ENCODE data around the gene EHMT2. TPM values are rescaled to one million over a fixed set of nuclear protein-coding genes. Genes with fewer than 3 reads are reported as not detected.

The EHMT2 gene
- total RNA-seq, 4 donors from 2014 or later, result 13.8 to 72.4 (median 66.2) TPM

DNA sequence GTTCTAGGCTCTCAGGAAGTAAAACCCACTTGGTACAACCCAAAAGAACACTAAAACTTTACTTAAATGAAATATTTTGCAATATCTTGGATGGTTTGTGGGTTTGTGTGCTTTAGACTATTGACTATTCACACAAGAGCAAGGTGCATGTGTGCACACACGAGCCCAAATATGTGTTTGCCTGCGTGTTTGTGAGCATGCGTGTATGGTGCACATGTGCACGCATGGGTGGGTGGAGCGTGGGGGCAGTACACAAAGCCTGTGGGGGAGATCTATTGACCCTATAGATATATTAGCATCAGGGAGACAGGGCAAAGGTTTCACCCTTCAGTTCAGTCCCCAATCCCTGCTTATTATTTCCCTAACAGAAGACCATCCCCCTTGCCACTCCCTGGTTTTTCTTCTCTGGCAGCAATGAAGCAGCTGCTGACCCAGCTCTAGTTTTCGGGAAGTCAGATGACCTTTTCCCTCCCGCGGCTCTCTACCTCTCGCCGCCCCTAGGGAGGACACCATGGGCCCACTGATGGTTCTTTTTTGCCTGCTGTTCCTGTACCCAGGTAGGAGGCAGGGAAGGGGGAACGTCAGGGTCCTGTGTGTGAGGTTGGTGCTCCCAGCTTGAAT is 29.9 kb upstream of the EHMT2 start, which contains the start of gene C2:
Gene C2, plus strand, starts transcription at position 476 of the 621 bp plus-strand sequence. Its CDS starts 36 bp downstream, at position 512.
- no peak for DNase-seq
- Histone ChIP-seq H3K27ac (peak within 1 kb of the TSS in 1 of 2 donors; percentile 37), H3K27me3 (no peaks in the 10 kb centered on the region), H3K4me3 (no peak within 1 kb of the TSS), H3K9me3 (no peaks in the 10 kb centered on the region), H3K36me3 (no peaks in the 10 kb centered on the region), H3K4me1 (no peaks in the 10 kb centered on the region)
- intact Hi-C loops (cut with DNase I; ENCODE audit: low total_unique reads), result no loop called here
- no peak for TF ChIP-seq POLR2A (IDR thresholded peaks at IDR 0.05)
- TF ChIP-seq, protein P1, sequence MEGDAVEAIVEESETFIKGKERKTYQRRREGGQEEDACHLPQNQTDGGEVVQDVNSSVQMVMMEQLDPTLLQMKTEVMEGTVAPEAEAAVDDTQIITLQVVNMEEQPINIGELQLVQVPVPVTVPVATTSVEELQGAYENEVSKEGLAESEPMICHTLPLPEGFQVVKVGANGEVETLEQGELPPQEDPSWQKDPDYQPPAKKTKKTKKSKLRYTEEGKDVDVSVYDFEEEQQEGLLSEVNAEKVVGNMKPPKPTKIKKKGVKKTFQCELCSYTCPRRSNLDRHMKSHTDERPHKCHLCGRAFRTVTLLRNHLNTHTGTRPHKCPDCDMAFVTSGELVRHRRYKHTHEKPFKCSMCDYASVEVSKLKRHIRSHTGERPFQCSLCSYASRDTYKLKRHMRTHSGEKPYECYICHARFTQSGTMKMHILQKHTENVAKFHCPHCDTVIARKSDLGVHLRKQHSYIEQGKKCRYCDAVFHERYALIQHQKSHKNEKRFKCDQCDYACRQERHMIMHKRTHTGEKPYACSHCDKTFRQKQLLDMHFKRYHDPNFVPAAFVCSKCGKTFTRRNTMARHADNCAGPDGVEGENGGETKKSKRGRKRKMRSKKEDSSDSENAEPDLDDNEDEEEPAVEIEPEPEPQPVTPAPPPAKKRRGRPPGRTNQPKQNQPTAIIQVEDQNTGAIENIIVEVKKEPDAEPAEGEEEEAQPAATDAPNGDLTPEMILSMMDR (IDR thresholded peaks at IDR 0.05), result no peak

DNA sequence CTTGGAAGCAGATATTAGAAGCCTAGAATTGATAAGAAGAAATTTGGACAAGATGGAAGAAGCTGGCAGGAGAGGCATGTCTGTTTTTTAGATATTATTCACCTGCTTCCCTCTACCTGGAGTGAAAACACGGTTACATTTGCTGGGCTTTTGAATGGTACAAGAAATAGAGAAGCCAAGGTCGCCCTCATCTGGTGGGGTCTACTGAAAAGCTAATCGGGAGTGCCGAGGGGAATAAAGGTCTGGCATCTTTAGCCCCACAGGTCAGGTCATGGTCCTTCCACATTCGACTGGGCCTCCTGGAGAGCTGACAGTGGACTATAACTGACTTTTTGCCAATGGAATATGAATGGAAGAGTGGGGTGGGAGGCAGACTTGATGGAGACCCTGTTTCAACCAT is 25.4 kb upstream of the EHMT2 start:
- no peaks in the 10 kb centered on the region for H3K9me3 ChIP-seq
- no peak overlapping the region for H3K27ac ChIP-seq
- TF ChIP-seq, protein P1 (IDR thresholded peaks at IDR 0.05), result peak in 3 of 4 experiments; percentile 19 to 47 (median 40)
- no peak for TF ChIP-seq POLR2A (IDR thresholded peaks at IDR 0.05)
- peak in 1 of 2 donors; percentile 52 for DNase-seq
- intact Hi-C loops (cut with DNase I; ENCODE audit: low total_unique reads), result no loop called here
- no peaks in the 10 kb centered on the region for H3K36me3 ChIP-seq
- no peaks in the 10 kb centered on the region for H3K27me3 ChIP-seq
- H3K4me3 ChIP-seq, result no peak overlapping the region
- no peaks in the 10 kb centered on the region for H3K4me1 ChIP-seq

- Histone ChIP-seq H3K9me3 (no peaks in the 10 kb centered on the region), H3K36me3 (no peaks in the 10 kb centered on the region), H3K27ac (no peak overlapping the region), H3K27me3 (no peaks in the 10 kb centered on the region), H3K4me1 (no peaks in the 10 kb centered on the region), H3K4me3 (no peak overlapping the region)
- no peak for DNase-seq
- no peak for TF ChIP-seq POLR2A (IDR thresholded peaks at IDR 0.05)
- TF ChIP-seq, protein P1 (IDR thresholded peaks at IDR 0.05), result no peak
- intact Hi-C loops (cut with DNase I; ENCODE audit: low total_unique reads), result no loop called here
These were observed 23.3 kb upstream of the EHMT2 start for GRCh38 chr6:31920811-31921210.

- intact Hi-C loops (cut with DNase I; ENCODE audit: low total_unique reads), result no loop called here
- Histone ChIP-seq H3K4me1 (no peaks in the 10 kb centered on the region), H3K9me3 (no peaks in the 10 kb centered on the region), H3K27ac (no peak overlapping the region), H3K4me3 (no peak overlapping the region), H3K36me3 (no peaks in the 10 kb centered on the region), H3K27me3 (no peaks in the 10 kb centered on the region)
- DNase-seq, result no peak
- TF ChIP-seq POLR2A (IDR thresholded peaks at IDR 0.05), result no peak
- TF ChIP-seq, protein P1 (IDR thresholded peaks at IDR 0.05), result no peak
These were observed 22.3 kb upstream of the EHMT2 start for GRCh38 chr6:31919624-31920303.

GRCh38 chr6:31918069-31918720 is 20.7 kb upstream of the EHMT2 start:
- Histone ChIP-seq H3K27ac (no peak overlapping the region), H3K9me3 (no peaks in the 10 kb centered on the region), H3K27me3 (no peaks in the 10 kb centered on the region), H3K4me3 (no peak overlapping the region), H3K4me1 (no peaks in the 10 kb centered on the region), H3K36me3 (no peaks in the 10 kb centered on the region)
- TF ChIP-seq, protein P1 (IDR thresholded peaks at IDR 0.05), result no peak
- TF ChIP-seq POLR2A (IDR thresholded peaks at IDR 0.05), result no peak
- intact Hi-C loops (cut with DNase I; ENCODE audit: low total_unique reads), result no loop called here
- DNase-seq, result no peak
